Activated T-helper 1 cell treated with Interleukin-2 at 50 U/mL for 16 hours (primary cell): ENCODE measurements around the gene DPEP2NB.
A peak's percentile ranks its signal among the peaks of the same experiment; 100 is the strongest.
"Not testable (repeated sequence)": the region's sequence is repeated elsewhere in the genome, so short reads cannot be mapped to it uniquely, and the experiment has no call there.

Experiments
- DNase-seq: peaks from one replicate; pipeline ENCODE4 v3.0.0-alpha.2; 2020; ENCODE audit warnings: low read depth

Gene DPEP2NB

GRCh38 chr16:68013440-68013839 is 2.3 kb downstream of the DPEP2NB start:
- no peak for DNase-seq

- DNase-seq: not testable (repeated sequence)
Measured at GRCh38 chr16:68009872-68010271, 5.8 kb downstream of the DPEP2NB start.

- DNase-seq: no peak
Measured at GRCh38 chr16:68009157-68009735, 6.5 kb downstream of the DPEP2NB start.

- DNase-seq: peak; percentile 41
Measured at GRCh38 chr16:68005786-68006286, 9.9 kb downstream of the DPEP2NB start.

GRCh38 chr16:68005211-68005610 is 10.5 kb downstream of the DPEP2NB start:
- no peak for DNase-seq

DNA sequence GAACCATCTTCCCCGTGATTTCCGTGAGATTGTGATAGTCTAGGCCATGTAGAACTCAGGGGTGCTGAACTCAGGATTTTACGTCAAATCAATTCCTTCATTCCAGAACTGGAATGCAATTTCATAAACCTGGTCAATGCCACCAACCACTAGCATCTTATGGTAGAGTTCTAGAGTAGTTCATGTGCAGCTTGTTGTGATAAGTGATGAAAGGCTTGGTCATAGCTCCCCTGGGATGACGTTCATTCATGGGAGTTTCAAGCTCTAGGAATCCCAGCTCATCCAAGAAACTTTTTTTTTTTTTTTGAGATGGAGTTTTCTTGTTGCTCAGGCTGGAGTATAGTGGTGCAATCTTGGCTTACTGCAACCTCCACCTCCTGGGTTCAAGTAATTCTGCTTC is 12.7 kb downstream of the DPEP2NB start:
- DNase-seq: no peak

DNA sequence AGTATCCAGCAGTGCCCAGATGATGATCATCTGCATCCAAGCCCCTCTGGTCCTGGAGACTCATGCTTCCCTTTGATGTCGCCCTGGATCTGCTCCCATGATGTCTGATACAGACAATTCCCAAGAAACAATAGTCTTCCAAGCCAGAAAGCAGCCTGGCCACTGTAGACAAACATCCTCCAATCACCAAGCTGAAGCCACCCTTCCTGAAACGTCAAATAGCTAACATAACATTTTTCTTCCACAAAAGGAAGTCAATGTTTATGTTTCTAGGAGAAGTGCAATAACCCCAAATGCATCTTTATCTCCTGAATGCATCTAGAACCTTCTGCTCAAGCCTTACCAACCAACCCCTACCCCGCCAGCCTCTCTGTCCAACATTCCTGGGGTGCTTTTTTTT is 15.3 kb downstream of the DPEP2NB start:
- no peak for DNase-seq

DNA sequence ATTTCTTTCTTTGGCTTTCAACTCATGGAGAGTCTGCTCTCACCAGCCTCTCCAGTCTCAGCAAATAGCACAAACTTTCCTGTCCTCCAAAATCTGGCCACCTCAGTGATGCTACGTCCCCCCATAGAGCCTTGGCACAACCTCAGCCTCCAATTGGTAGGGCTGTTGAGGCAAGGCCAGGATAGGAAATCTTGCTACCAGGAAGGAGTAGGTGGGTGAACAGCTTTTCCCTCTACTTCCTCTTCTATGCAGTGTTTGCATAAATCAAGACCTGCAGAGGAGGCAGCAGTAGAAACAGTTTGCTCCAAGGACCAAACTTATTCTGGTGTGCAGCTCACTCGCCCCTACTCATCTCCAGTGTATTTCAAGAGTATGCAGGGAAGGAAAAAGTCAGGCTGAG is 15.7 kb downstream of the DPEP2NB start:
- no peak for DNase-seq

DNA sequence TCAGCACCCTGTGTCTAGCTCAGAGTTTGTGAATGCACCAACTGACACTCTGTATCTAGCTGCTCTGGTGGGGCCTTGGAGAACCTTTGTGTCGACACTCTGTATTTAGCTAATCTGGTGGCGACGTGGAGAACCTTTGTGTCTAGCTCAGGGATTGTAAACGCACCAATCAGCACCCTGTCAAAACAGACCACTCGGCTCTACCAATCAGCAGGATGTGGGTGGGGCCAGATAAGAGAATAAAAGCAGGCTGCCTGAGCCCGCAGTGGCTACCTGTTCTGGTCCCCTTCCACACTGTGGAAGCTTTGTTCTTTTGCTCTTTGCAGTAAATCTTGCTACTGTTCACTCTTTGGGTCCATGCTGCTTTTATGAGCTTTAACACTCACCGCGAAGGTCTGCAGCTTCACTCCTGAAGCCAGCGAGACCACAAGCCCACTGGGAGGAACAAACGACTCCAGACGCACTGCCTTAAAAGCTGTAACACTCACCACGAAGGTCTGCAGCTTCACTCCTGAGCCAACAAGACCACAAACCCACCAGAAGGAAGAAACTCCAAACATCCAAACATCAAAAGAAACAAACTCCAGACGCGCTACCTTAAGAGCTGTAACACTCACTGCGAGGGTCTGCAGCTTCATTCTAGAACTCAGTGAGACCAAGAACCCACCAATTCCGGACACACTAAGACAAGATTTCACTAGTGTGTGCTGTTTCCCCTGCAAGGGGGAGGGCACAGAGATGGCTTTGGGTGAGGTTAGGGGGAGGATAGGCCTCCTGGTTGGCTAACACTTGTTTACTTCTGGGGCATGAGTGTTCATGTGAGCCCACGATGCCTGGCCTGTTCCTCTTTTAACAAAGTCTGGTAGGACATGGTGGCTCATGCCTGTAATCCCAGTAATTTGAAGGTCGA is 16.7 kb downstream of the DPEP2NB start, which contains the start of gene DPEP2:
TSS of gene DPEP2 (minus strand) at position 706 of the 910 bp plus-strand sequence. CDS start 6,272 bp downstream, outside the sequence.
- peak; percentile 37 for DNase-seq

- not testable (repeated sequence) for DNase-seq
Measured at GRCh38 chr16:67998231-67998778, 17.4 kb downstream of the DPEP2NB start.

DNA sequence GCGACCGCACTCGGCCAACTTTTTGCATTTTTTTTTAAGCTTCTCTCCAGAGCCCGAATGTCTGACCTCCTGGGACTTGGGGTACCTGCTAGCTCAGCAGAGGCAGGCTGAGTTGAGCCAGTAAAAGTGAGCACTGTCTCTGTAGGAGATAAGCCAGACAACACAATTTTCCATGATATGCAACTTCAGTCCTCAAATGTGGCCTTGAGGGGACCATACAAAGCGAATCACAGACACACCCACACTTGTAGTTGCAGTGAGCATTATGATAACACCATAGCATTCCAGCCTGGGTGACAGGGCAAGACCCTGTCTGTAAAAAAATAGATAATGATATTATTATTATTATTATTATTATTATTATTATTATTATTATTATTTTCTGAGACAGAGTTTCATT is 19.0 kb downstream of the DPEP2NB start:
- no peak for DNase-seq

DNA sequence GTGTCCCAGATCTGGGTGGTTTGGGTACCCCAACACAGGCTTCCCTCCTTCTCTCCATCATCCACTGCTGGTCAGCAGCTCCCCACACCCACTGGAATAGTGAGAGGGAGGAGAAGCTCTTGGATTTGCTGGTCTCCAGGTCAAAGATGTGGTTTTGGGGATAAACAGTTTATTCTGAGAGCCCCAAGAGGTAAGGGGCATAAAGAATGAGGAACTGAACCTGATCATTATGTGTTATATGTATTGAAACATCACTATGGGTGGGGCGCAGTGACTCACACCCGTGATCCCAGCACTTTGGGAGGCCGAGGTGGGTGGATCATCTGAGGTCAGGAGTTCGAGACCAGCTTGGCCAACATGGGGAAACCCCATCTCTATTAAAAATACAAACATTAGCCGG is 20.3 kb downstream of the DPEP2NB start:
- DNase-seq: no peak

DNA sequence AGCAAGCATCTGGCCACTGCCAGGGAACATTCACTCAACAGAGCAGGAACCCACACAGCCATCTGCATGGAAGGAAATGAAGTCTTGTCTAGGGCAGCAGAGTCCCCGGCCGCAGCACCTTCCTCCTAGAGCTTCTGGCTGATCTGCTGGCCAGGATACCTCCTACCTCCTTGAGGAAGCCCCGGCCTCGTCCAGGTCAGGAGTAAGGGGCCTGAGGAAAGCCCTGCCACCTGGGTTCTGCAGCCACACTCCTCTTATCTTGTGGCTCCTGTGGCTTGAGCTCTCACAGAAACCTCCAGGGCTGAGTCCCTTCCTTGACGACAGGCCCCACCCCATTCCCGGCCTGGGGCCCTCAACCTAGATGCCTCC is 21.7 kb downstream of the DPEP2NB start:
- DNase-seq: not testable (repeated sequence)

DNA sequence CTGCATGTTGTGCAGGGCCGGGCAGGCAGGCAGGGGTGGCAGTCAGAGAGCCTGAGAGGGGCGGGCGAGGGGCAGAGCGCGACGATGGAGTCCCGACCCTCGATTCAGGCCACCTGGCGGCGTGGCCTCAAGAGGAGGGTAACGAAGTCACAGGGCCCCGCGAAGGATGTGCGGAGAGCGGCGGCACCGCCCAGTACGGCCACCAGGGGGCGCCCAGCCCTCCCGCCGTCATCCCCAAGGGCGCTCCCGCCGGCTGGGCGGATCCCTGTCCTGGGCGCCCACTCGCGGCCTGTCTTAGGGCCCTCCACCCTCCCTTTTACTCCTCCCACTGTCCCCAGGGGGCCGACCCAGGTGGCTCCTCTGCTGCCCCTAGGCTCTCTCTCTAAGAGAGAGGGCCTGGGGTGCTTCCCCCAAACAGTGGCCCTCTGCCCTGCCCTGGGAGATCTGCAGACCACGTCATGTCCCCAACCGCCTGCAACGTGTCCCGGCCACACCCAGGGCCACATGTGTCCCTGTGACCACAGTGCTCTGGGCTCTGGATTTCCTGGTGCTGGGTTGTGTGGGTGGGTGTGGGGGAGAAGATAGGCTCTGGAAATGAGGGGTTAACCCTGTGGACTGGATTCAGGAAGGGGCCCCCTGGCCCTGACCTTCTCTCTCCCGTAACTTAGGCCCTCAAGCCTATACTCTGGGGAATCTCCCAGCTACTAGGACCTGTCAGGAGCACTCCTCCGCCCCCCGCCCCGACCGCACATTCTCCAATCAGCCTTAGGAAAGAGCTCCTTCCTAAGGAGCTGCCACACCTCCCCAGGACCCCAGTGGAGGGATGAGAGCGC is 22.3 kb downstream of the DPEP2NB start:
- peak; percentile 74 for DNase-seq

GRCh38 chr16:67992661-67993206 is 23.0 kb downstream of the DPEP2NB start:
- no peak for DNase-seq

DNA sequence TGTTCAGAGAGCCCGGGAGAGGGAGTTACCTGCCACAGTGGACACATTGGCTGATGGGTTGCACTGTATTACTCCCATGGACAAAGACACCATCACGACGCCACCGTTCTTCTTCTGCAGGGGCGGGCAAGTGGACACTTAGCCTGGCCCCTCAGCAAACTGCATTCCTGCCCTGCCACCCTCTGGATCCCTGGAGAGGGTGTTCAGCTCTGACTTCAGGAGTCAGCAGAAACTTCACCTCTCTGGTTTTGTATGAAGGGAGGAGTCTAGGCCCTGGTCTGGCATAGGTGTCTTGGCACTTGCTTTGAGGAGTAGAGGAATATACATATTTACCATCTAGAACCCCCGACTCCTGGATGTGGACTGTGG is 25.7 kb downstream of the DPEP2NB start:
- no peak for DNase-seq

- DNase-seq: no peak
Measured at GRCh38 chr16:67989322-67990017, 26.2 kb downstream of the DPEP2NB start.

DNA sequence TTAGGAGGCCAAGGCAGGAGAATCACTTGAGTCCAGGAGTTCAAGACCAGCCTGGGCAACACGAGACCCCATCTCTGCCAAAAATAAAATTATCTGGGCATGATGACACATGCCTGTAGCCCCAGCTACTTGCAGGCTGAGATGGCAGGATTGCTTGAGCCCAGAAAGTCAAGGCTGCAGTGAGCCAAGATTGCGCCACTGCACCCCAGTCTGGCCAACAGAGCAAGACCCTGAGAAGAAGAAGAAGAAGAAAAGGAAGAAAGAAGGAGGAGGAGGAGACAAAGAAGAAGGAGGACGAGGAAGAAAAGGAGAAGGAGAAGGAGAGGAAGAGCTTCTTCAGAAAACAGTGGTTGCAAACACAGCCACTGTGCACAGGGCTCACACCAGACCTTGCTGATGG is 27.0 kb downstream of the DPEP2NB start:
- DNase-seq: no peak

- DNase-seq: no peak
Measured at GRCh38 chr16:67987460-67988160, 28.1 kb downstream of the DPEP2NB start.

GRCh38 chr16:67986949-67987348 is 28.8 kb downstream of the DPEP2NB start:
- no peak for DNase-seq
